MCF 10A (cell line): ENCODE measurements around the gene FBXW11. TPM values are rescaled to one million over a fixed set of nuclear protein-coding genes. Genes with fewer than 3 reads are reported as not detected.

Source experiments
- BruUV-seq: library from RNA; stranded (reverse); fragments of 400-500 nt; replicated peaks from 2 replicates; lab custom pipeline; 2021; lab: Mats Ljungman, UMichigan
- CTCF ChIA-PET: fragments of 300-600 bp; sonication (Branson Sonifier 250); formaldehyde crosslinking; extraction: SDS; loops from one replicate; lab custom pipeline; 2021; ENCODE audit warnings: antibody characterized with exemption, inconsistent platforms; lab: Yijun Ruan, JAX
- POLR2A ChIA-PET: fragments of 300-600, 350-650 bp; sonication (Branson Sonifier 250); formaldehyde crosslinking; extraction: SDS; loops from one replicate; lab custom pipeline; 2020; ENCODE audit warnings: antibody characterized with exemption, inconsistent platforms; lab: Yijun Ruan, JAX
- DNase-seq: peaks from one replicate; pipeline ENCODE4 v3.0.0-alpha.2; 2018; ENCODE audit not compliant: unreplicated experiment
- H3K27ac Mint-ChIP-seq: one replicate; pipeline ENCODE4 v1.8.0; 2022; ENCODE audit warnings: mild to moderate bottlenecking, low read depth, mixed read lengths; ENCODE audit not compliant: unreplicated experiment
- H3K27me3 Mint-ChIP-seq: one replicate; pipeline ENCODE4 v1.8.0; 2022; ENCODE audit warnings: mixed read lengths; ENCODE audit not compliant: insufficient read depth, unreplicated experiment
- H3K36me3 Mint-ChIP-seq: one replicate; pipeline ENCODE4 v1.8.0; 2022; ENCODE audit warnings: mild to moderate bottlenecking, moderate library complexity, mixed read lengths; ENCODE audit not compliant: insufficient read depth, unreplicated experiment
- H3K4me1 Mint-ChIP-seq: one replicate; pipeline ENCODE4 v1.8.0; 2022; ENCODE audit warnings: mixed read lengths; ENCODE audit not compliant: insufficient read depth, unreplicated experiment
- H3K4me3 Mint-ChIP-seq: one replicate; pipeline ENCODE4 v1.8.0; 2022; ENCODE audit warnings: mild to moderate bottlenecking, moderate library complexity, mixed read lengths; ENCODE audit not compliant: unreplicated experiment
- H3K9me3 Mint-ChIP-seq: one replicate; pipeline ENCODE4 v1.8.0; 2022; ENCODE audit warnings: mixed read lengths; ENCODE audit not compliant: unreplicated experiment
- intact Hi-C: fragments of 100-400 bp; cut with micrococcal nuclease; formaldehyde crosslinking; loops from 2 replicates; pipeline ENCODE4 v1.14.1; 2022
- total RNA-seq: library from RNA; stranded (reverse); gene quantifications from 2 replicates; pipeline ENCODE4 v1.2.3, GENCODE V29; 2022
- TF ChIP-seq, protein P1 (sequence below): fragments of 200-600 bp; IDR thresholded peaks from one replicate; pipeline ENCODE4 v1.8.0; 2022; ENCODE audit warnings: antibody characterized with exemption, mild to moderate bottlenecking; ENCODE audit not compliant: unreplicated experiment

The FBXW11 gene
- total RNA-seq, 1 experiment from 2014 or later: 64.7 TPM

DNA sequence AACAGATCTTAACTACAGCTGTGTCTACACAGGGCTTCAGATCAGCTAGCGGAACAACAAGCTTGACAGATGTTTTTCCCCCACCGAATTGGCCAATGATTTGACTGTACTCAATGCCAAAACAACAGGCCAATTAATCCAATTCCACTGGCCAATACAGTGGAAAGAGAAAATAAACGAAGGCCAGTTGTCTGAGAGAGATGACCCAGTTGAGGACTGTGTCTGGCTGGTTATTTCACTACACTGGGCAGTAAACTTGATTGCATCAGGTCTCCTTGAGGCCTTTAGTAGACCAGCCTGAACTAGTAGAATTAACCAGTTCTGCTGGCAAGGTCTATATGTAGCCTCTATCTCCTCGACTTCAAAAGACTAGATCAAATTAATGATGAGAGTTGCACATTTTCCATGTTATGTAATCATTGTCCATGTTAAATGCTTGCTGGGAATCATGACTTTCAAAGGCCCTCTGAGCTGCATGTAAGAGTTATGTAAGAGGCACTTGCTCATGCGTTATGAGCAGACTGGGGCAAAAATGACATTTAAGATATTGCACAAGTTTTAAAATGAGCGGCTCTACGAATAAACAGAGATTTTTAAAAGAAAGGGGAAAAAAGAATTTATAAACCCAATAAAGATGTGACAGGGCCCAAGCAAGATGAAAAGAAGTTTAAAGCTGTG lies 192.5 kb downstream of the FBXW11 start:
- H3K36me3 Mint-ChIP-seq: no peaks in the 10 kb centered on the region
- peaks cover 10% of the 10 kb centered on the region for H3K9me3 Mint-ChIP-seq
- POLR2A ChIA-PET: interaction anchor here (0.7 kb wide), 1 partner anchor 40 kb away, joined by 3 read pairs; no protein-coding TSS in a partner anchor
- CTCF ChIA-PET: interaction anchor here (0.6 to 0.9 kb wide), 2 partner anchors 8 to 369 kb away, joined by 3 to 4 read pairs; no protein-coding TSS in a partner anchor
- H3K27me3 Mint-ChIP-seq: peaks cover 21% of the 10 kb centered on the region
- H3K4me1 Mint-ChIP-seq: no peaks in the 10 kb centered on the region
- no peak for DNase-seq
- no TSS peak for BruUV-seq
- intact Hi-C loops: no loop called here
- H3K4me3 Mint-ChIP-seq: no peak overlapping the region
- H3K27ac Mint-ChIP-seq: no peak overlapping the region
- TF ChIP-seq, protein P1, sequence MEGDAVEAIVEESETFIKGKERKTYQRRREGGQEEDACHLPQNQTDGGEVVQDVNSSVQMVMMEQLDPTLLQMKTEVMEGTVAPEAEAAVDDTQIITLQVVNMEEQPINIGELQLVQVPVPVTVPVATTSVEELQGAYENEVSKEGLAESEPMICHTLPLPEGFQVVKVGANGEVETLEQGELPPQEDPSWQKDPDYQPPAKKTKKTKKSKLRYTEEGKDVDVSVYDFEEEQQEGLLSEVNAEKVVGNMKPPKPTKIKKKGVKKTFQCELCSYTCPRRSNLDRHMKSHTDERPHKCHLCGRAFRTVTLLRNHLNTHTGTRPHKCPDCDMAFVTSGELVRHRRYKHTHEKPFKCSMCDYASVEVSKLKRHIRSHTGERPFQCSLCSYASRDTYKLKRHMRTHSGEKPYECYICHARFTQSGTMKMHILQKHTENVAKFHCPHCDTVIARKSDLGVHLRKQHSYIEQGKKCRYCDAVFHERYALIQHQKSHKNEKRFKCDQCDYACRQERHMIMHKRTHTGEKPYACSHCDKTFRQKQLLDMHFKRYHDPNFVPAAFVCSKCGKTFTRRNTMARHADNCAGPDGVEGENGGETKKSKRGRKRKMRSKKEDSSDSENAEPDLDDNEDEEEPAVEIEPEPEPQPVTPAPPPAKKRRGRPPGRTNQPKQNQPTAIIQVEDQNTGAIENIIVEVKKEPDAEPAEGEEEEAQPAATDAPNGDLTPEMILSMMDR: no peak

DNA sequence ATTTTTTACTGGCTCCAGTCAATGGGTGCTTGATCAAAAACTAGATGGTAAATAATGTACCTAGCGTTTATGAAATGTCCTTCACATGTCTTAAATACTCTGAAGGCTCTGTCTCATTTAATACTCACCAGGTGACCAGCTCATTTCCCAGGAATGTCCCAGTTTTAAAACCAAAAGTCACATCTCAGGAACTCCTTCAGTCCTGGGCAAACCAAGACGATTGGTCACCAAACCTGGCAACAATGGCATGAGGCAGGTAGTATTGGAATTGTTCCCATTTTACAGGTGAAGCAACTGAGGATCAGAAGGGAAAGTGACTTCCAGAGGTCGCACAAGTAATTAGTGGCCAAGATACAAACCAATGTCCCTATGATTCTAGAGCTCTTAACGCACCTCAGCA lies 193.2 kb downstream of the FBXW11 start:
- TF ChIP-seq, protein P1: no peak
- no TSS peak for BruUV-seq
- Mint-ChIP-seq H3K27me3 (peaks cover 14% of the 10 kb centered on the region), H3K4me1 (no peaks in the 10 kb centered on the region), H3K27ac (no peak overlapping the region), H3K36me3 (no peaks in the 10 kb centered on the region), H3K4me3 (no peak overlapping the region), H3K9me3 (peaks cover 11% of the 10 kb centered on the region)
- ChIA-PET POLR2A (no interaction called here), CTCF (interaction anchor here (0.9 kb wide), 1 partner anchor 9 kb away, joined by 4 read pairs; no protein-coding TSS in a partner anchor)
- DNase-seq: no peak
- intact Hi-C loops: no loop called here

Other genes starting within 250 kb of the FBXW11 start
- gene SMIM23, start 220.8 kb downstream of the FBXW11 start, total RNA-seq: not detected in 2 replicates
- gene STK10, start 181.6 kb upstream of the FBXW11 start, total RNA-seq: 46.5 and 49.9 TPM in 2 replicates
- not detected in 2 replicates for gene EFCAB9, start 187.5 kb upstream of the FBXW11 start, total RNA-seq